HAP-1 (cell line): ENCODE data around the gene USP35.

ENCODE experiments used
- DNase-seq, 2 experiments: peaks; one replicate each; pipeline ENCODE4 v3.0.0-alpha.2; 2016 to 2020; ENCODE audit warnings: low spot score in 2 of 2
- H3K27me3 ChIP-seq: fragments of 250-450 bp; sonication (Bioruptor Pico); 2 replicates; pipeline ENCODE4 v1.5.1; 2020; ENCODE audit warnings: low read depth, mild to moderate bottlenecking, moderate library complexity
- H3K36me3 ChIP-seq: fragments of 250-450 bp; sonication (Bioruptor Pico); replicated peaks from 2 replicates; pipeline ENCODE4 v1.5.1; 2020; ENCODE audit warnings: mild to moderate bottlenecking
- H3K4me1 ChIP-seq: fragments of 250-450 bp; sonication (Bioruptor Pico); 2 replicates; pipeline ENCODE4 v1.5.1; 2020; ENCODE audit warnings: mild to moderate bottlenecking
- H3K4me3 ChIP-seq: fragments of 250-450 bp; sonication (Bioruptor Pico); 2 replicates; pipeline ENCODE4 v1.5.1; 2020; ENCODE audit warnings: mild to moderate bottlenecking, moderate library complexity
- H3K9me3 ChIP-seq: fragments of 250-450 bp; sonication (Bioruptor Pico); 2 replicates; pipeline ENCODE4 v1.5.1; 2020; ENCODE audit warnings: mild to moderate bottlenecking, moderate library complexity
- in situ Hi-C: fragments of 300-500 bp; cut with MboI; formaldehyde crosslinking; loops from 3 replicates; pipeline ENCODE4 v1.14.3; 2020; ENCODE audit warnings: low sequenced_read_pairs, inconsistent platforms, mixed read lengths

USP35 gene

DNA sequence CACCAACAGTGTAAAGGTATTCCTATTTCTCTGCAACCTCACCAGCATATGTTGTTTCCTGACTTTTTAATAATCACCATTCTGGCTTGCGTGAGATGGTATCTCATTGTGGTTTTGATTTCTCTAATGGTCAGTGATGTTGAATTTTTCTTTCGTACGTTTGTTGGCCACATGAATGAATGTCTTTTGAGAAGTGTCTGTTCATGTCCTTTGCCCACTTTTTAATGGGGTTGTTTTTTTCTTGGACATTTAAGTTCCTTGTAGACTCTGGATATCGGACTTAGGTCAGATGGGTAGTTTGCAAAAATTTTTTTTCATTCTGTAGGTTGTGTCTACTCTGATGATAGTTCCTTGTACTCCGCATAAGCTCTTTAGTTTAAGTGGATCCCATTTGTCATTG lies 22.8 kb downstream of the USP35 start:
- Histone ChIP-seq H3K36me3 (peaks cover 38% of the 10 kb centered on the region), H3K9me3 (0 out of 2 replicates have a peak, but pooled peaks cover 3% of the 10 kb centered on the region), H3K4me3 (no peak overlapping the region), H3K4me1 (no peaks in the 10 kb centered on the region), H3K27me3 (no peaks in the 10 kb centered on the region)
- in situ Hi-C loops: no loop called here
- no peak for DNase-seq

DNA sequence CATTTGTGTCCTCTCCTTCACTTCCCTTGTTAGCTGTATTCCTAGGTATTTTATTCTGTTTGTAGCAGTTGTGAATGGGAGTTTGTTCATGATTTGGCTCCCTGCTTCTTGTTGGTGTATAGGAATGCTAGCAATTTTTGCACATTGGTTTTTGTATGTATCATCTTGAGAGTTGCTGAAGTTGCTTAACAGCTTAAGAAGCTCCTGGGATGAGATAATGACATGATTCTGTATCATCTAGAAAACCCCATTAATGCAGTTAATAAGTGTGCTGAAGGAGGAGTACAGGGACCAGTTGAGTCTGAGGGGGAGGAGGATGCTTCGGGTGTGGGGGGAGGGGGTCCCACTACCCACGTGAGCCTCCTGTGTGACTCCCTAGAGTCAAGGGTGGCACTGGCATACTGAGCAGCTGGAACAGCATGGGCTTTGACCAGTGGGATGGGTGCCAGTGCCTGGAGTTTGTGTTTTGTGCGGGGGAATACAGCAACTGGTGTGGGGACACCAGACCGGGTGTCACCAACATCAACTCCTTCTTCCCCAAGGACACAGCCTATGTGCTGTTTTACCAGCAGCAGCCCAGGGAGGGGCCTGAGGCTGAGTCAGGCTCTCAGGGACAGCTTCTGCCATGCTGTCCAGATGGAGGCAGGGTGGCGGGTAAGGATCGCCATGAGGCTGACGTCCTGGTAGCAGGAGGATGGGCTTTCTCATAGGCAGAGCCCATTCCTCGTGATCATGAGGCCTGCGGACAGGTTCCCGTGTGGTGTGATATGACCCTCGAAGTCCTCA lies 24.1 kb downstream of the USP35 start:
- peaks cover 43% of the 10 kb centered on the region for H3K36me3 ChIP-seq
- in situ Hi-C loops: no loop called here

DNA sequence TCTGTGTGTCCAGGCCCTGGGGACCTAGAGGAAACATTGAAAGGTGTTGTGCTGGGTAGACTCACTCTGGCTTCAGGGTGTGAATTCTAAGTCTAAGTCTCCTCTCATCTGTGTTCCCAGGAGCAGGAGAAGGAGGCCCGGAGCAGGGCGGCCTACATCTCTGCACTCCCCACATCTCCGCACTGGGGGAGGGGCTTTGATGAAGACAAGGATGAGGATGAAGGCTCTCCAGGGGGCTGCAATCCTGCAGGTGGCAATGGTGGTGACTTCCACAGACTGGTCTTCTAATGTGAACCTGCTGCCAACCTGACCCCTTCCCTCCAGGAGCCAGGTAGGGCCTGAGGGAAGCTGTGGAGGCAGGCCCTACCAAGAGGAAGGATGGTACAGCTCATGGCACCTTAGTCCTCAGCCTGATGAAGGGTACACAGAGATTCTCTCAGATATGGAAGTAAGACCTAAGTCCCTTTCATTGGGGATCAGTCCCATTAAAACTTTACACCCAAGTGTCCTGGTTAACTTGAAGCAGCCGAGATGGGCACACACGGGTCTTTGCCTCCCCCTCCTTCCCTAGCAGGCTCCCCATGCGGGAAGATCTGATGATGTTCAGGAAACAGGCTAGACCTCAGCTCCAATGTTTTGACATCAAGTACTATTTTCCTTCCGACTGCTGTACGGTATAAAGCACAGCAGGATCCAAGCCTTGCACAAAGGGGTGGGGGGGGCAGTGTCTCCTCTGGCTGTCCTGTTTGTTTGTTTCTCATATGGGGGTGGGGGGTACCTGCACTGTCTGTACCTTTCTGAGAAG lies 25.0 kb downstream of the USP35 start:
- H3K4me3 ChIP-seq: no peak overlapping the region
- H3K4me1 ChIP-seq: no peaks in the 10 kb centered on the region
- no peak for DNase-seq
- H3K36me3 ChIP-seq: peaks cover 49% of the 10 kb centered on the region
- no peaks in the 10 kb centered on the region for H3K27me3 ChIP-seq
- 0 out of 2 replicates have a peak, but pooled peaks cover 3% of the 10 kb centered on the region for H3K9me3 ChIP-seq
- in situ Hi-C loops: no loop called here

More for the DNA sequence above, 24.1 kb downstream of the USP35 start:
- H3K9me3 ChIP-seq: 0 out of 2 replicates have a peak, but pooled peaks cover 3% of the 10 kb centered on the region
- H3K4me1 ChIP-seq: no peaks in the 10 kb centered on the region
- no peak overlapping the region for H3K4me3 ChIP-seq
- no peaks in the 10 kb centered on the region for H3K27me3 ChIP-seq
- DNase-seq: no peak

DNA sequence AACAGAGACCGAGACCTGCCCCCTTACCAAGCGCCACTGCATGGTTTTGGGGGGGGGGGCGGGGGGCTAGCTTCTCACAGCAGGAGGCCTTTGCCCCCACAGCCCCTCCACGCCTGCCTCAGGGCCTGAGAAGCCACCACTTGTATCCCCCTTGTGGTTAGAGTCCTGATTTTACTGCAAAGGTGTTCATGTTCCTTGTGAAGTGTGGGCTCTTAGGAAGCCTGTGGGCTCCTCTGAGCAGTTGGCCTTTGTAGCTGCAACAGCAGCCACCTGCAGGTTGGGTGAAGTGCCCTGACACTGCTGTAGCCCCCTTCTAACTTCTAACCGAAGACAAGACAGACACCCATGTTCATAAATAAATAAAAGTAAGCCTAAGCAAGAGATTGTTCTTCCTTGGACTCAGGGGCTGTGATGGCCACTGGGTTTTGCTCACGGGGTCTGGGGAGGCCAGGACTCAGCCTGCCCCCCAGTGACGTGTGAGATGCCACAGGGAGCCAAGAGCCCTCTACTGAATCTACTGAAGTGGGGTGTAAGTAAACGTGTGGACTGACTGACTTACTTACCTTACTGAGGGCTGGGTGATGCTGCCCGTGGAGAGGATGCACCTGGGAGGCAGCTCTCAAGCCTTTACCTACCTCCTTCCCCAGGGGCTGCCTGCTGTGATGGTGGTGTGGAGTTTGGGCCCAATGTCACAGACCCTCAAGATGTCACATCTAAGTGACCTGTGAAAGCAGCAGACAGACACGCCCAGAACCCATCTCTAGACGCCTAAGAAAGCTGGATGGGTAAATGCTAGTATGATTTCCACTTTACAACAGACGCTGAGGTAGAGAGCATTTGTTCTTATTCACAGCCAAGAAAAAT lies 25.8 kb downstream of the USP35 start:
- no peak for DNase-seq
- H3K27me3 ChIP-seq: no peaks in the 10 kb centered on the region
- no peak overlapping the region for H3K4me3 ChIP-seq
- H3K36me3 ChIP-seq: peaks cover 56% of the 10 kb centered on the region
- in situ Hi-C loops: no loop called here
- H3K4me1 ChIP-seq: no peaks in the 10 kb centered on the region
- H3K9me3 ChIP-seq: 0 out of 2 replicates have a peak, but pooled peaks cover 3% of the 10 kb centered on the region

DNA sequence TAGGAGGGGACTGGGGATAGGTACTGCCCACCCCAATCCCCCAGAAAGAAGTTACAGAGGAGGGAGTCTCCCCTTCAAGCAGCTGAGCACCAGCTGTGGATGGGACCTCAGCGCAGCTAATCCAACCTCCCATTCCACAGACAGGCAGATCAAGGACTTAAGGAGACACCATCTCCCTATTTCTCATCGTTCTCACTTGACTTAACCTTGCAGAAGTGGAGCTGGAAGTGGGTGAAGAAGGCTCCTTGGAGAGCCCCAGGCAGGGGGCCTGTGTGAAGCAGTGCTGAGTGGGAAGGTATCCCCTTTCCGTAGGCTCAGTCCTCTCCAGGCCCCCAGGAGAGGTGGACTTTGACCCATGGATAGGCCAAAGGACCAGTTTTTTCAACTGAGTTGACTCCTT lies 27.3 kb downstream of the USP35 start:
- DNase-seq: no peak

DNA sequence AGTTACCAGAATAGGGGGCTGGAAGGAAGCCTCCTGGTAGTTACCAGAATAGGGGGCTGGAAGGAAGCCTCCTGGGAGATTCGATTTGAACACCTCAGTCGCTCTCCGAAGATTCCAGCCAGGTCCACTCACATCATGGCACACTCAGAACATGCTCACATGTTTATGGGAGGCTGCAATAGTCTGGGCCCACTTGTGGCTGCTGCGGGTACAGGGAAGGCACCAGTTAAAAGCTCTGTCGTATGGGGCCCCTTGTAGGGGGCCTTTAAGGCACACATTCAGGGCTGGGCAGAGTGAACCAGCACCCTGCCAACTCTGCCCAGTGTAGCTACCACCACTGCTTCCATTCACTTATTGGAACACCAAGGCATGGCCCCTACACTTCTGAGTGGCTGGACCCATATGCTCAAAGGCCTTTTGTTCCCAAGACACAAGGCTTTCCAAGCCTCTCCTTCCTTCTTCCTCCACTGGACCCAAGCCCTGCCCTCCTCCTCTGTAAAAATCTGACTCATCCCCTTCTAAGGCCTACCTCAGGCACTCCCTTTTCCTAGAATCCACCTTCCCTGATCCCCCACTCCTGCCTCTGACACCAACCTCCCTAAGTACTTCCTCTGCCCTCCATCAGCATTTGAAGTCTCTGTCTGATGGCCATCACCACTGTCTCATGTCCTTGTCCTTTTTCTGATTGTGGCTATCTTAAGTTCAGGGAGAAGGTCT lies 28.0 kb downstream of the USP35 start:
- in situ Hi-C loops: no loop called here
- H3K36me3 ChIP-seq: peaks cover 61% of the 10 kb centered on the region
- H3K9me3 ChIP-seq: 0 out of 2 replicates have a peak, but pooled peaks cover 3% of the 10 kb centered on the region
- DNase-seq: no peak
- no peaks in the 10 kb centered on the region for H3K4me1 ChIP-seq
- no peak overlapping the region for H3K4me3 ChIP-seq
- no peaks in the 10 kb centered on the region for H3K27me3 ChIP-seq

More for the DNA sequence above, 27.3 kb downstream of the USP35 start:
- no peaks in the 10 kb centered on the region for H3K27me3 ChIP-seq
- no peaks in the 10 kb centered on the region for H3K4me1 ChIP-seq
- in situ Hi-C loops: no loop called here
- H3K36me3 ChIP-seq: peaks cover 60% of the 10 kb centered on the region
- H3K9me3 ChIP-seq: 0 out of 2 replicates have a peak, but pooled peaks cover 3% of the 10 kb centered on the region
- no peak overlapping the region for H3K4me3 ChIP-seq

DNA sequence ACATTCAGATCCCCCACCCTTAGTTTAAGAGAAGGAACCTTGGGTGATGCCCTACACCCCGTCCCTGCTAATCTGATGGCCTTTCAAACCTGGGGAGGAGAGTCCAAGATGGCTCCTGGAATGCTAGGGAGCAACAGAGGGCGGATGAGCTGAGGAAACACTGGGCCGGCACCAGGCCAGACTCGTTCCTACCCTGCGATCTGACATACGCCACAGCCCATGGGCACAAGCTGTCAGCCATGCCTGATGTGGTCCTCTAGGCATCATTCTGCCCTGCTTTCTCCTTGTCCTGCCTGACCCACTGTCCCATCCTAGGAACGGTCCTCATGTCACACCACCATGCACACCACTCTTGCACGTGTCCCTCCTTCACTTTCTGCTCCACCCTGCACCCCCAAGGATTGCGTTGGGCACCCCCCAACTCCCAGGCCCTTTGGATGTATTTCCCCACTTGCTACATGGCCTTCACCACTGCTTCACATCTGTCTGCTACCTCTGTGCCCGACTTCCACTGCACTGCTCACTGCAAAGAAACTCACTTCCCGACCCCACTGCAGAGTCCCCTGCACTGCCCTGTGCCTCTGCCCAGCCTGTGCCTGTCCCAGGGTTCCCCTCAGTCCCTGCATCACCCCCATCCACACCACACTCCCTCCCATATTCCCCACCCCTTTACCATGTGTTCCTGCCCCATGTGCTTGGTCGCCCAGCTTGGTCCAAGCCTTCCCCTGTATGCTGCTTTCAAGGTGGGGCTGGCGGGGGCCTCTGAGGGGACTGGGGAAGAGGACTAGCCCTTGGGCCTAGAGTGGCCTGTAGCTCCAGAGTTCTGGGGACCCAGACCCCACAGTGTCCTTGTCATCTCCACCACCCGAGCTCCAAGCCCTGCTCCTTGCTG lies 29.2 kb downstream of the USP35 start:
- Histone ChIP-seq H3K9me3 (no peaks in the 10 kb centered on the region), H3K4me1 (no peaks in the 10 kb centered on the region), H3K27me3 (no peaks in the 10 kb centered on the region), H3K36me3 (peaks cover 67% of the 10 kb centered on the region), H3K4me3 (no peak overlapping the region)
- in situ Hi-C loops: no loop called here
- DNase-seq: no peak

DNA sequence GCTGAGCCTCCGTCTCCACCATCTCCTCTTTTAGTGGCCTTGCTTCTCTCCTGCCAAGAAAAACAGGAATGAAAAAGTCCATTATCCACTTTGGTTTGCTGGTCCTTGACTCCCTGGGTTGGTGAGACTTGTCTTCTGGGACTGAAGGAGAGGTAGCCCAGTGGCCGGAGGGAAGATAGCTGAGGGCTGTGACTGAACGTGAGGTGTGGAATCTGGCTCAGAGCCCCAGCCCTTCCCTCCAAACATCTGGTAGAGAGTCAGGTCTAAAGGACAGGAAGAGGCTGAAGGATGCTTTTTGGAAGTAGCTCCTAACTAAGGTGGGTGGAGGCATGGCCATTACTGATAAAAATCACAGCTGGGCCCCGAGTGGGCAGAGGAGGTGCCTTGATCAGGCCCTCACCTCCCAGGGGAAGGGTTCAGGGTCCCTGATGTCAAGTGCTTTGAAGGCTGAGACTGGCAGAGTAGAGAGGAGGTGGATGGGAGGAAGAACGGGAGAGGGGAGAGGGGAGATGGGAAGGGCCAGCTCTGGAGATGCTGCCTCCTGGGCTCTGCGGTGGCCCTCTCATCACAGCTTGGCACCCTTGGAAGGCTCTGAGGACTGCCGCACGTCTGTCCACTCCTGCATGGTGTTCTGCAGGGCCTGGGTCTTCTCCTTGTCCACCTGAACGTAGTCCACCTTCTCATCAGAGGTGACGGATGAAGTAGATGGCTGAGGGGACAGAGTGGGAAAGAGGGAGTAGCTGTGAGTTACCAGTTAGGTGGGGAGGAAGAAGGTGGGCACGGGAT lies 30.2 kb downstream of the USP35 start:
- Histone ChIP-seq H3K27me3 (no peaks in the 10 kb centered on the region), H3K4me1 (no peaks in the 10 kb centered on the region), H3K9me3 (no peaks in the 10 kb centered on the region), H3K36me3 (peaks cover 74% of the 10 kb centered on the region), H3K4me3 (no peak overlapping the region)
- in situ Hi-C loops: no loop called here
- no peak for DNase-seq

DNA sequence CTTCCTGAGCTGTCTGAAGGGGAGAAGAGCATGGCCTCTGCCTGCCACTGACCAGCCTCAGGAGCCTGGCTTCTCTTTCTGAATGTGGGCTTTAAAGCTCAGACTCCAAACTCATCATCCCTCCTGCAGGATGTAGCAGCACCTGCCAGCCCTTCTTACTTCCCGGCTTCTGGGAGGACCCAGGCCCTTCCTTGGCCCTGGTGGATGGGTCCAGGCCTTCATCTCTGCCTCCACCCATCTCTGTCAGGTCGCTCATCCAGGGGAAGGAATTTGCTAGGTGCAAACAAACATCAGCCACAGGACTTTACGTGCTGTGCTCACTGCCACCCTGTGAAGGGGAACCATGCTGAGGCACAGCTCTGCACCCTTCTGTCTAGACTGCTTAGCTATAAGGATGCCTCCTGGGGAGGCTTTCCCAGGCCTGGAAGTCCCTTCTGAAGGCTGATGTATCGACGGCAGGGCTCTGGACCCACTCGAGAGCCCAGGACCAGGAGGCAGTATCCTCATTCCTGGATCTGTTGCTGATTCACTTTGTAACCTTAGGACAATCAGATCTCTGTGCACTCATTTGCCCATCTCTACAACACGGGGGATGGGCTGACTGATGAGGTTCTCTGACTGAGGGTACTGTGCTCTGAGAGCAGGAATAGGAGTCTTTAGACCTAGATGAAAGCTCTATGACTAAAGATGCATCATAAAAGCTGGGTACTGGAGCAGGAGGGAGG lies 30.9 kb downstream of the USP35 start:
- in situ Hi-C loops: loop anchor here (10.0 kb wide), 1 partner anchor 345 kb away; no protein-coding TSS in a partner anchor
- no peak overlapping the region for H3K4me3 ChIP-seq
- peaks cover 75% of the 10 kb centered on the region for H3K36me3 ChIP-seq
- no peak for DNase-seq
- no peaks in the 10 kb centered on the region for H3K4me1 ChIP-seq
- no peaks in the 10 kb centered on the region for H3K27me3 ChIP-seq
- H3K9me3 ChIP-seq: no peaks in the 10 kb centered on the region

DNA sequence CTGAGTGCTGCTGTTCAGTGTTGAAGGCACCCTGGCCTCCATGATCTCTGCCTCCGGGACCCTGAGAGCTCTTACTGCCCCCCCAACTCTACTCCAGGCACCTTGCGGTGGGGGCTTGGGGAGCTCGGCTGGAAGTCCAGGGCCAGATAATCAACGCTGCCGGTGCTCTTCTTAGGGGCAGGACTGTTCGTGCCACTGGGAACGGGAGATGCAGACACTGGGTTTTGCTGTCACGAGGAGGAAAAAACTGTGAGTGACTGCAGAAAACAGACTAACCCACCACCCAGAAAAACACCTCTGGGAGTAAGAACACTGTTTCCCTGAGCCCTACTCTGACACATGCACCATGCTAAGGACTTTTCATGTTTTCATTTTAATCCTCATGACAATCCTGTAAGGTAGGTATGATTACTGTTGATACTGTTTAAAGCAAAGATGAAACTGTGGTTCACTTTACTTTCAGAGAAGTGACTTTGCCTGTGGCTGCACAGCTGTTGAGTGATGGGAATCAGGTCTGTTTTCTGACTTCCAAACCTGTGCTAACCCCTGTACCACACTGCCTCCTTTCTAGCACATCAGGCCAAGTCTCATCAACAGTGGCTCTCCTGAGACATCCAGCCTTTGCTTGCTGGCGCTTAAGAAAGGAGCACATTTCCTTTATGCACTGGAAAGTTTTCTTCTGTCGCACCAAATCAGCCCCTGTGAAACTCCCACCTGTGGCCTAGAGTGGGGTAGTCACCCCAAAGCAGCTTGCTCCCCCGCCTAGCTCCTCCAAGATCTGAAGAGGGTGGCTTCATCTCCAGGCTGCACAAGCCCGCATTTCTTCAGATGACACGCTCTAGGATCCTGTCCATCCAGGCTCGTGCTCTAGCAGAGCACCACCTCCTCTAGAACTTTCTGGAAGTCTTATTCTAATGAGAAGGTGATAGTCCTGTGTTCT lies 31.8 kb downstream of the USP35 start:
- H3K9me3 ChIP-seq: no peaks in the 10 kb centered on the region
- no peaks in the 10 kb centered on the region for H3K27me3 ChIP-seq
- H3K4me1 ChIP-seq: no peaks in the 10 kb centered on the region
- peaks cover 73% of the 10 kb centered on the region for H3K36me3 ChIP-seq
- no peak for DNase-seq
- H3K4me3 ChIP-seq: no peak overlapping the region
- in situ Hi-C loops: loop anchor here (10.0 kb wide), 1 partner anchor 344 kb away; no protein-coding TSS in a partner anchor
